CD4-positive, alpha-beta T cell (primary cell): Measurements from ENCODE around the gene PBX1. TPM values are rescaled to one million over a fixed set of nuclear protein-coding genes. Genes with fewer than 3 reads are reported as not detected.

Experiments
- ATAC-seq: fragments of 200-7000 bp; cut with Tn5 transposase; one replicate; pipeline ENCODE4 v1.10.0; 2022; ENCODE audit warnings: mild to moderate bottlenecking; ENCODE audit not compliant: poor library complexity
- CTCF ChIA-PET: fragments of 350-600 bp; sonication (Branson Sonifier 250); formaldehyde crosslinking; loops from one replicate; lab custom pipeline; 2021; ENCODE audit warnings: antibody characterized with exemption, inconsistent platforms; lab: Charles Lee
- POLR2A ChIA-PET: fragments of 350-600 bp; sonication (Branson Sonifier 250); formaldehyde crosslinking; loops from one replicate; lab custom pipeline; 2021; ENCODE audit warnings: antibody characterized with exemption, inconsistent platforms; lab: Charles Lee
- DNase-seq, 14 experiments: peaks; one replicate each; pipeline ENCODE4 v3.0.0-alpha.2; 2013 to 2020; ENCODE audit warnings: mixed read lengths in 2 of 14
- H3K27ac ChIP-seq, 2 donors: one replicate each; pipeline versions ENCODE4 v1.5.1 to v1.7.0; 2013; ENCODE audit warnings: low read length in 2 of 2, low read depth in 1 of 2, mild to moderate bottlenecking in 1 of 2
- H3K27me3 ChIP-seq, 2 experiments: 1 replicate in 1 of 2; 2 replicates in 1 of 2; pipeline versions ENCODE4 v1.6.1 to v1.7.0; 2013; ENCODE audit warnings: low read length in 2 of 2, control low read depth in 1 of 2, mild to moderate bottlenecking in 1 of 2, moderate library complexity in 1 of 2; ENCODE audit not compliant: insufficient read depth in 2 of 2, control insufficient read depth in 1 of 2
- H3K36me3 ChIP-seq: one replicate; pipeline ENCODE4 v1.6.1; 2013; ENCODE audit warnings: low read length, control low read depth; ENCODE audit not compliant: insufficient read depth
- H3K4me1 ChIP-seq: one replicate; pipeline ENCODE4 v1.6.1; 2013; ENCODE audit warnings: low read length, control low read depth; ENCODE audit not compliant: insufficient read depth
- H3K4me3 ChIP-seq: one replicate; pipeline ENCODE4 v1.5.1; 2013; ENCODE audit warnings: mild to moderate bottlenecking, low read length, moderate library complexity
- H3K9me3 ChIP-seq, 2 experiments: 1 replicate in 1 of 2; 2 replicates in 1 of 2; pipeline versions ENCODE4 v1.6.1 to v1.7.0; 2013; ENCODE audit warnings: low read length in 2 of 2, mild to moderate bottlenecking in 2 of 2, control low read depth in 1 of 2, moderate library complexity in 1 of 2; ENCODE audit not compliant: control insufficient read depth in 1 of 2, insufficient read depth in 1 of 2
- H3K27ac Mint-ChIP-seq: one replicate; pipeline ENCODE4 v1.8.0; 2020; ENCODE audit warnings: mixed read lengths
- H3K27me3 Mint-ChIP-seq: one replicate; pipeline ENCODE4 v1.8.0; 2021; ENCODE audit warnings: mixed read lengths
- H3K36me3 Mint-ChIP-seq: one replicate; pipeline ENCODE4 v1.8.0; 2021; ENCODE audit warnings: low read depth, mixed read lengths
- H3K4me1 Mint-ChIP-seq: one replicate; pipeline ENCODE4 v1.8.0; 2021; ENCODE audit warnings: low read depth, mixed read lengths
- H3K4me3 Mint-ChIP-seq: one replicate; pipeline ENCODE4 v1.8.0; 2020; ENCODE audit warnings: mild to moderate bottlenecking, mixed read lengths
- H3K9me3 Mint-ChIP-seq: one replicate; pipeline ENCODE4 v1.8.0; 2020; ENCODE audit warnings: mixed read lengths
- intact Hi-C, 2 experiments: fragments of 100-400 bp; cut with DNase I in 1 of 2; cut with micrococcal nuclease in 1 of 2; formaldehyde crosslinking; loops; one replicate each; pipeline versions ENCODE4 v1.15.1 to v1.9.0; 2023 to 2025; cut with DNase I, micrococcal nuclease
- total RNA-seq, 174 experiments: library from RNA in 2 of 174; stranded (reverse) in 2 of 174; gene quantifications; one replicate each; pipeline ENCODE4 v1.2.3 and lab custom pipeline; 2021 to 2026
- TF ChIP-seq, protein P1 (sequence below): fragments of 200-600 bp; IDR thresholded peaks from one replicate; pipeline ENCODE4 v1.8.0; 2022; ENCODE audit warnings: antibody characterized with exemption, mild to moderate bottlenecking

The PBX1 gene
- total RNA-seq, 2 experiments from 2014 or later = 0.64 to 0.96 TPM

DNA sequence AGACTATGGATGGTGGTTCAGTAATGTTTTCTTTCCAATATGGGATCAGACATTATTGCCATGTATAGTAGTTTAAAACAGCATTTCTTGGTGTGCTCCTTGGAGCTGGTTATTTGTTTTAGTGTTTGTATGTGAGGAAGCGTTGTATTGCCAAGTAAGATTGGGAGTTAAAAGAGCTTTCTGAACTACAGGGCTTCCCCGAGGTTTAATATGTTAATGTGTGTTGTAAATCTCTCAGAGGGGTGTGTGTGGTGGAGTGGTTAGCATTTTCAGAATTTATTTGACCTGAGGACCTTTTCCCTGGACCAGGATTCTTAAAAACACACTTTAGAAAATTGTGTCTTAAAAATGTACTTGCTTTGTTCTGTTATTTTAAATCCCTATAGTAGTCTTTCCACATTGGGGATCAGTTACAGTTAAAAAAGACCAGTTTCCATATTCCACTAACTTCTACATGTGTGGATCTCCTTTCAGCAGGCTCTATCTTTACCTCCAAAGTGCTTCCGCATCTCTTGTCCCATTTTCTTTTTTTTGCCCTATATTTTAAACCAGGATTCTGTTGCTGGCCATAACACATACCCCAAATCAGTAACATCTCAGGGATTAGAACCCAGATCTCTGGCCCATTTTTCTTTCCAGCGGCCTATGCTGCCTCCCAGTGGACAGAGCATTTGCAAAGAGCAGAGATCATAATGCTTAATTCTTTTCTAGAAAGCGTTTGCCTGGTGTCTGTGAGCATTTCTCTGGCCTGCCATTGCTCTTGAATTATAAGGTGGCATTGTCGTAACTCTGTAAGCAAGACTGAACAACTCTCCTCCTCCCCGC, 58.6 kb downstream of the PBX1 start:
- Mint-ChIP-seq H3K4me1 (no peaks in the 10 kb centered on the region), H3K9me3 (no peaks in the 10 kb centered on the region), H3K4me3 (no peak overlapping the region), H3K27ac (no peak overlapping the region), H3K36me3 (no peaks in the 10 kb centered on the region), H3K27me3 (no peaks in the 10 kb centered on the region)
- Histone ChIP-seq H3K27me3 (no peaks in the 10 kb centered on the region), H3K27ac (no peak overlapping the region), H3K36me3 (no peaks in the 10 kb centered on the region), H3K9me3 (no peaks in the 10 kb centered on the region), H3K4me1 (no peaks in the 10 kb centered on the region), H3K4me3 (no peak overlapping the region)
- ChIA-PET CTCF (no interaction called here), POLR2A (no interaction called here)
- intact Hi-C loops = no loop called here
- TF ChIP-seq, protein P1, sequence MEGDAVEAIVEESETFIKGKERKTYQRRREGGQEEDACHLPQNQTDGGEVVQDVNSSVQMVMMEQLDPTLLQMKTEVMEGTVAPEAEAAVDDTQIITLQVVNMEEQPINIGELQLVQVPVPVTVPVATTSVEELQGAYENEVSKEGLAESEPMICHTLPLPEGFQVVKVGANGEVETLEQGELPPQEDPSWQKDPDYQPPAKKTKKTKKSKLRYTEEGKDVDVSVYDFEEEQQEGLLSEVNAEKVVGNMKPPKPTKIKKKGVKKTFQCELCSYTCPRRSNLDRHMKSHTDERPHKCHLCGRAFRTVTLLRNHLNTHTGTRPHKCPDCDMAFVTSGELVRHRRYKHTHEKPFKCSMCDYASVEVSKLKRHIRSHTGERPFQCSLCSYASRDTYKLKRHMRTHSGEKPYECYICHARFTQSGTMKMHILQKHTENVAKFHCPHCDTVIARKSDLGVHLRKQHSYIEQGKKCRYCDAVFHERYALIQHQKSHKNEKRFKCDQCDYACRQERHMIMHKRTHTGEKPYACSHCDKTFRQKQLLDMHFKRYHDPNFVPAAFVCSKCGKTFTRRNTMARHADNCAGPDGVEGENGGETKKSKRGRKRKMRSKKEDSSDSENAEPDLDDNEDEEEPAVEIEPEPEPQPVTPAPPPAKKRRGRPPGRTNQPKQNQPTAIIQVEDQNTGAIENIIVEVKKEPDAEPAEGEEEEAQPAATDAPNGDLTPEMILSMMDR = no peak
- no peak for DNase-seq
- no peak for ATAC-seq

DNA sequence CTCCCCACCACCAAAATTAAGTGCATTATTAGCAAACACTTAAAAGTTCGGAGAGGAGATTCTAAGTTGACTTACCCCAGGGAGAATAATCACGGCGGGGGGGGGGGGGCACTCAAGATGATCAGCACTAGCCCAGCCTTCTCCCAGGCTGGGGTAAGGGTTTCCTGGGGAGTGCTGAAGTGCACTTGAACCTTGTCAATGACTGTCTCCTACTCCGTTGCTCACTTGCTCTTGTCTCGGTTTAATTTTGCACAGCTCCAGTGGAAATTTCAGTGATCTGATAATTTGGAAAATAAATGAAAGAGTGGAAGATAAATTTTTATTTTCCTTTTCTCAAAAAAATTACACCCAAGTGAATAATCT, 59.2 kb downstream of the PBX1 start:
- no peak for ATAC-seq
- Histone ChIP-seq H3K36me3 (no peaks in the 10 kb centered on the region), H3K4me3 (no peak overlapping the region), H3K27me3 (no peaks in the 10 kb centered on the region), H3K4me1 (no peaks in the 10 kb centered on the region), H3K27ac (no peak overlapping the region), H3K9me3 (no peaks in the 10 kb centered on the region)
- ChIA-PET CTCF (no interaction called here), POLR2A (no interaction called here)
- TF ChIP-seq, protein P1 = no peak
- Mint-ChIP-seq H3K27me3 (no peaks in the 10 kb centered on the region), H3K36me3 (no peaks in the 10 kb centered on the region), H3K9me3 (no peaks in the 10 kb centered on the region), H3K4me1 (no peaks in the 10 kb centered on the region), H3K4me3 (no peak overlapping the region), H3K27ac (no peak overlapping the region)
- intact Hi-C loops = no loop called here
- no peak for DNase-seq

DNA sequence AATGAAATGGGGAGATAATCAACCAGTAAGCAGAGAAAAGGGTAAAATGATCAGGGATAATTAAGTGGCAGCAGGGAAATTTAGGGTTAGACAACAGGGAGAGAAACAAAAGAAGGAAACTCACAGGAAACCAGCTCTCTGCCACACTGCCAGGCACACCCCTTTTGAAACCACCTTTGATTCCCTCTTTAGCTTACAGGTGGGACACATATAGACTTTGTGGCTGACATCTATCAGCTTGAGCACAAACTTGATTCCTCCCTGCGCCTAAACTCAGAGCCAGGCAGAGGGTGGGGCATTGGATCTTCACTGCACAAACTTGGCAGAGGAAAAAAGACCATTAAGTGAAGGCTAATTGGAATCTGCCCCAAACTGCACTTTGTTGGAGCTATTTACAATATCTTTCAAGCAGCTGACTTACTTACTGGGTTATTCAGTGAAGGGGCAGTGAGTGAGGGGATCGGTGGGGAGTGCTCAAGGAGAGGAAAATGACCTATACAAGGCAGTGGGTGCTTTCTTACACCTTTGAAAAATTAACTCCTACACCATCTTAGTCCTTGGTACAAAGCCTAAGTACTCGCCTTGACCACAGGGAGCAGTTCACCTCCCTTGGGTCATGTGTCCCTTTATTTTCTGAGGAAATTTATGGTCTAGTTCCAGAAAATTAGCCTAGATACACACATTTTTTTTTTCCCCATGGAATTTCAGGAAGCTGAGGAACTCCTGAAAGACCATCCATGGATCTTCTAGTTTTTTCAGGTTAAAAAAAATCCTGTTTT, 60.2 kb downstream of the PBX1 start:
- no peak for ATAC-seq
- DNase-seq = no peak
- no peaks in the 10 kb centered on the region for H3K9me3 Mint-ChIP-seq
- no peak overlapping the region for H3K4me3 Mint-ChIP-seq
- H3K27ac ChIP-seq = no peak overlapping the region
- H3K36me3 Mint-ChIP-seq = no peaks in the 10 kb centered on the region
- H3K4me3 ChIP-seq = no peak overlapping the region
- no peaks in the 10 kb centered on the region for H3K4me1 Mint-ChIP-seq
- H3K27me3 ChIP-seq = no peaks in the 10 kb centered on the region
- H3K4me1 ChIP-seq = no peaks in the 10 kb centered on the region
- H3K27me3 Mint-ChIP-seq = no peaks in the 10 kb centered on the region
- H3K9me3 ChIP-seq = no peaks in the 10 kb centered on the region
- no peaks in the 10 kb centered on the region for H3K36me3 ChIP-seq
- CTCF ChIA-PET = no interaction called here
- POLR2A ChIA-PET = no interaction called here
- intact Hi-C loops = no loop called here
- TF ChIP-seq, protein P1 = no peak
- no peak overlapping the region for H3K27ac Mint-ChIP-seq
